Measurements from ENCODE around the gene LTBP1. TPM values are rescaled to one million over a fixed set of nuclear protein-coding genes. Genes with fewer than 3 reads are reported as not detected.

LTBP1 gene
- total RNA-seq, 2 donors from 2014 or later: 25.9 to 99.8 TPM

DNA sequence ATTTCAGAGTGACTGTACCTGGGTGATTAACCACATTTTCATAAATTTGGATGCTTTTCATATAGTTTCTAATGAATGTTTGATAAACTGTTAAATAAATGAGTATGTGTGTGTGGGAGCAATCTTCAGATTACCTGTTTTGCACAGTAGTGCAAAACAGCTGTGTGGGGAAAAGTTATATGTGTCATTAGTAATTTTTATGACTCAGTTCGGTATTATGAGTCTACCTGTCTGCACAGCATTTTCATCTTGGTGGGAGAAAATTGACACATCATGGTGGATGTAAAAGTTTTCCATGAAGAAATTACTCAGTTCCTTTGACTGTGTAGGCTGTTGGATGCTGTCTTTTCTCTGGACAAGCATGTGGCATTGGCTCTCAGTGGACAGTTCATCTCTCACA is 43.8 kb downstream of the LTBP1 start:
- no peaks in the 10 kb centered on the region for H3K27me3 ChIP-seq (replicated peaks; ENCODE audit: insufficient read depth)
- TF ChIP-seq POLR2A (IDR thresholded peaks at IDR 0.05): no peak
- TF ChIP-seq, protein P1, sequence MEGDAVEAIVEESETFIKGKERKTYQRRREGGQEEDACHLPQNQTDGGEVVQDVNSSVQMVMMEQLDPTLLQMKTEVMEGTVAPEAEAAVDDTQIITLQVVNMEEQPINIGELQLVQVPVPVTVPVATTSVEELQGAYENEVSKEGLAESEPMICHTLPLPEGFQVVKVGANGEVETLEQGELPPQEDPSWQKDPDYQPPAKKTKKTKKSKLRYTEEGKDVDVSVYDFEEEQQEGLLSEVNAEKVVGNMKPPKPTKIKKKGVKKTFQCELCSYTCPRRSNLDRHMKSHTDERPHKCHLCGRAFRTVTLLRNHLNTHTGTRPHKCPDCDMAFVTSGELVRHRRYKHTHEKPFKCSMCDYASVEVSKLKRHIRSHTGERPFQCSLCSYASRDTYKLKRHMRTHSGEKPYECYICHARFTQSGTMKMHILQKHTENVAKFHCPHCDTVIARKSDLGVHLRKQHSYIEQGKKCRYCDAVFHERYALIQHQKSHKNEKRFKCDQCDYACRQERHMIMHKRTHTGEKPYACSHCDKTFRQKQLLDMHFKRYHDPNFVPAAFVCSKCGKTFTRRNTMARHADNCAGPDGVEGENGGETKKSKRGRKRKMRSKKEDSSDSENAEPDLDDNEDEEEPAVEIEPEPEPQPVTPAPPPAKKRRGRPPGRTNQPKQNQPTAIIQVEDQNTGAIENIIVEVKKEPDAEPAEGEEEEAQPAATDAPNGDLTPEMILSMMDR (IDR thresholded peaks at IDR 0.05): no peak
- TF ChIP-seq POLR2AphosphoS5 (IDR thresholded peaks at IDR 0.05): no peak
- intact Hi-C loops (cut with DNase I): no loop called here
- H3K4me3 ChIP-seq: no peak overlapping the region
- no peak overlapping the region for H3K27ac ChIP-seq
- no peak for DNase-seq (ENCODE audit: low spot score)
- WGBS: 0% methylated on average over 1 of the region's 1 CpG
- H3K9me3 ChIP-seq: no peaks in the 10 kb centered on the region
- no peaks in the 10 kb centered on the region for H3K36me3 ChIP-seq
- no peaks in the 10 kb centered on the region for H3K4me1 ChIP-seq (replicated peaks)

DNA sequence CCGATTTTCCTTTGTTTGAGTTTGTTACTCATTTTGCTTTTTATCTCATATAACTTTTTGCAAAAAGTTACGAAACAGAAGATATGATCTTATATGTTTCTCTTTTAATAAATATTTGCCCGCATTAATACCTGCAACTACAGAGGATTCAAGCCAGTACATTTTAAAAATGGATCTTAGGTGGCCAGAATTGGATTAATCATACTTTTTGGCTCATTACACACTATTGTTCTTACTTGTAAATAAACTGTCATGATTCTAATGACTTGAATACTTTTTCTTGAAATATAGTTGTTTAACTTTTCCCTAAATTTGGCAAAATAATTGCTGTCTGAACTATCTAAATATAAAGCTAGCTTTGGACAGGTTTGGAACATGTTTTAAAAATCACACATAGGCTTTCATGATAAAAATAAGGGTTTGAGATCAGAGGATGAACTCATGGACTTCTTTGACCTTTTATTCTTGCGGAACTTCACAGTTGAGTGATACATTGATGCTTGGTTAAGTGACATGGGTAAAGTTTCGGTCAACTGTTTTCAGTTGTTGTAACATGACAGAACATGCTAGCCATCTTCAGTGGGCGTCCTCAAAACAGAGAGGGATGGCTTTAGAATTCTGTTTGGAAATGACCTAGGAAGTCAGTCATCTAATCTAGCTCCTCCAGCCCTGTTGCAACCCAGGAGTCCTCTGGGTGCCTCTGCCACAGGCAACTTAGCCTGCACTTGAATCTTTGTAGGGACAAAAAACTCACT is 44.5 kb downstream of the LTBP1 start:
- Histone ChIP-seq H3K27me3 (replicated peaks; ENCODE audit: insufficient read depth) (no peaks in the 10 kb centered on the region), H3K27ac (no peak overlapping the region), H3K4me1 (replicated peaks) (no peaks in the 10 kb centered on the region), H3K9me3 (no peaks in the 10 kb centered on the region), H3K4me3 (no peak overlapping the region), H3K36me3 (no peaks in the 10 kb centered on the region)
- TF ChIP-seq POLR2AphosphoS5 (IDR thresholded peaks at IDR 0.05) (no peak), POLR2A (IDR thresholded peaks at IDR 0.05) (no peak)
- TF ChIP-seq, protein P1 (IDR thresholded peaks at IDR 0.05): no peak
- WGBS: 34% methylated on average over 6 of the region's 6 CpGs
- intact Hi-C loops (cut with DNase I): no loop called here
- DNase-seq (ENCODE audit: low spot score): no peak

GRCh38 chr2:32993005-32993539 is 46.3 kb downstream of the LTBP1 start:
- 63% methylated on average over 8 of the region's 8 CpGs for WGBS
- Histone ChIP-seq H3K4me1 (replicated peaks) (no peaks in the 10 kb centered on the region), H3K9me3 (no peaks in the 10 kb centered on the region), H3K4me3 (no peak overlapping the region), H3K27ac (no peak overlapping the region), H3K27me3 (replicated peaks; ENCODE audit: insufficient read depth) (no peaks in the 10 kb centered on the region), H3K36me3 (no peaks in the 10 kb centered on the region)
- DNase-seq (ENCODE audit: low spot score): no peak
- intact Hi-C loops (cut with DNase I): no loop called here
- TF ChIP-seq, protein P1 (IDR thresholded peaks at IDR 0.05): no peak
- no peak for TF ChIP-seq POLR2AphosphoS5 (IDR thresholded peaks at IDR 0.05)
- TF ChIP-seq POLR2A (IDR thresholded peaks at IDR 0.05): no peak

DNA sequence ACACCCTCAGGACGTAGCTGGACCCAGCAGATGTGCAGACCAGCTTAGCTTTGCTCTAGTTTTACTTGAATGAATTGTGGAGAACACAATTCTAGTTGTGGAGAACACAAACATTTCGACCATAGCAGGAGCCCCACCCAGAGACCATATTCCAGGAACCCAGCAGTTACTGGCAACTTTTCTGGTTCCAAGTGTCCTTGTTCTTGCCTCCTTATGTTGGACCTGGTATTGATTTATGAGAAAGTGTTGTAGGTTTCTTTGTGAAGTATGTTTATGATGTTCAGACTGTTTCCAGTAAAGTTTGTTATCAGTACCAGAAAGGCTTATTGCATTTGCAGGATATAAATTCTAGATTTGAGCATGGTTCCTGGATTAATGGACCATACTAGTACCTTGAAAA is 51.0 kb downstream of the LTBP1 start:
- Histone ChIP-seq H3K36me3 (no peaks in the 10 kb centered on the region), H3K27ac (peak overlapping the region in 1 of 2 donors; percentile 7), H3K4me3 (no peak overlapping the region), H3K4me1 (replicated peaks) (no peaks in the 10 kb centered on the region), H3K27me3 (replicated peaks; ENCODE audit: insufficient read depth) (no peaks in the 10 kb centered on the region), H3K9me3 (no peaks in the 10 kb centered on the region)
- 37% methylated on average over 2 of the region's 2 CpGs for WGBS
- TF ChIP-seq POLR2A (IDR thresholded peaks at IDR 0.05) (no peak), POLR2AphosphoS5 (IDR thresholded peaks at IDR 0.05) (peak; percentile 69)
- TF ChIP-seq, protein P1 (IDR thresholded peaks at IDR 0.05): no peak
- intact Hi-C loops (cut with DNase I): no loop called here
- DNase-seq (ENCODE audit: low spot score): no peak

DNA sequence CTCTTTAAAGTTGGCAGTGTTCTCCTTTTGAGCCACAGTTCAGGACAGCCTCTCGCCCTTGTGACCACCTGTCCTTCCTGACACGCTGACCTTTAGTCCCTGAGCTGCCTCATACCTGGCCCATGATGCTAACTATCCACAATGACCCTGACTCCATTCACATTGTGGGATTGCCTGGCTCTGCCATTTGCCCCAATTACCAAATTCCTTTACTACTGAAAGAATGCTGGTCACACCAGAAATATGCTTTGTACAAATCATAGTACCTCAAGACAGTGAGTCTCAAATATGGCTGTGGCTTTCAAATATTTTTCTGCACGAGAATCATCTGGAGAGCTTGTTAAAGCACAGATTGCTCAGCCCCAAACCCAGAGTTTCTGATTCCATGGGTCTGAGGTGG is 54.2 kb downstream of the LTBP1 start:
- WGBS: 67% methylated on average over 3 of the region's 3 CpGs
- intact Hi-C loops (cut with DNase I): no loop called here
- H3K4me1 ChIP-seq (replicated peaks): no peaks in the 10 kb centered on the region
- no peaks in the 10 kb centered on the region for H3K9me3 ChIP-seq
- TF ChIP-seq POLR2A (IDR thresholded peaks at IDR 0.05) (no peak), POLR2AphosphoS5 (IDR thresholded peaks at IDR 0.05) (no peak)
- TF ChIP-seq, protein P1 (IDR thresholded peaks at IDR 0.05): no peak
- no peak overlapping the region for H3K27ac ChIP-seq
- no peak overlapping the region for H3K4me3 ChIP-seq
- H3K36me3 ChIP-seq: no peaks in the 10 kb centered on the region
- H3K27me3 ChIP-seq (replicated peaks; ENCODE audit: insufficient read depth): no peaks in the 10 kb centered on the region
- no peak for DNase-seq (ENCODE audit: low spot score)
